NCI-H446 treated with DMSO at 0.1 percent for 48 hours (cell line): ENCODE measurements around the gene CDK12.
A peak's percentile ranks its signal among the peaks of the same experiment; 100 is the strongest.
"Not testable (repeated sequence)": the region's sequence is repeated elsewhere in the genome, so short reads cannot be mapped to it uniquely, and the experiment has no call there.

Experiments
- DNase-seq: peaks from one replicate; lab custom pipeline; 2025; lab: John Stamatoyannopoulos, UW

CDK12 gene

DNA sequence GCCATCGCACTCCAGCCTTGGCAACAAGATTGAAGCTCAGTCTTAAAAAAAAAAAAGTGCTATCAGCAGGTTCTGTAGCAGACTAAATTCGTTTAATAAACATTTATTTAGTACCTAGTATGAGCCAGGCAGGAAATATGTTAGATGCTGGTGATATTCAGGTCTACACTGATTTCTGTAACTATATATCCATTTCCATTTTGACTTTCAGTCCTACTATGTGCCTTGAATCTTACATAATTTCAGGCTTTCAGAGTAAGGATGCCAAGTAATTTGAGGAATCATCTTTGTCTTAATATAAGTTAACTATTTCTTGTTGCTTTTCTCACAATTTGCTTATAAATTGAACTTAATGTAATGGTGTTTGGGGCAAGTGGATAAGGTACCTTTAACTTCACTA lies 46.2 kb downstream of the CDK12 start:
- no peak for DNase-seq

DNA sequence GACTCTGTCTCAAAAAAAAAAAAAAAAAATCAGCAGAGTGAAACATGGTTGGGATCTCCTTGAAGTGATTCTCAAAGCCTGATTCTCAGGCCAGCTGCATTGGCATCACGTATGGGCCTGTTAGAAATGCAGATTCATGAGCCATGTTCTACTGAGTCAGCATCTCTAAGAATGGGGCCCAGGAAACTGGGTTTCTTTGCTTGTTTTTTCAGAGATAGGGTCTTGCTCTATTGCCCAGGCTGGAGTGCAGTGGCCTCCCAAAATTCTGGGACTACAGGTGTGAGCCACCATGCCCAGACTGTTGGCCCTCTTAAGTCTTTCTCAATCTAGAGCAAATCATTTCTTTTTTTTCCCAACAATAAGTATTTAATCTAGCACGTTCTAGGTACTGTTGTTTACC lies 47.7 kb downstream of the CDK12 start:
- no peak for DNase-seq

- DNase-seq, result no peak
Measured at GRCh38 chr17:39513309-39513708, 52.0 kb downstream of the CDK12 start.

DNA sequence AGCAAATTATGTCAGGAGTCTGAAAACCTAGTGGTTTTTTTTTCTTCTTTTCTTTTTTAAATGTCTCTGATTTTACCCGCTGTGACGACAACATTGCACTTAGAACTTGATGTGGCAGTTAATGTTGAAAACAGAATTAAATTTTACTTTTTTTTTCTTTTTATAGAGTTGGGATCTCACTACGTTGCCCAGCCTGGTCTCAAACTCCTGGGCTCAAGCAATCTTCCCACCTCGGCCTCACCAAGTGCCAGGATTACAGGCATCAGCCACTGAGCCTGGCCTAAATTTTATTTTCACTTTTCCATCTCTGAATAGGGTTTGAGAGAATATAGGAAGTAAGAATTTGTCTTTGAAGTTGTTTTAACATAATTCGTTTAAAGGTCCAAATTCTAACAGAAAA lies 52.6 kb downstream of the CDK12 start:
- no peak for DNase-seq

GRCh38 chr17:39517224-39517623 lies 55.9 kb downstream of the CDK12 start:
- no peak for DNase-seq

DNA sequence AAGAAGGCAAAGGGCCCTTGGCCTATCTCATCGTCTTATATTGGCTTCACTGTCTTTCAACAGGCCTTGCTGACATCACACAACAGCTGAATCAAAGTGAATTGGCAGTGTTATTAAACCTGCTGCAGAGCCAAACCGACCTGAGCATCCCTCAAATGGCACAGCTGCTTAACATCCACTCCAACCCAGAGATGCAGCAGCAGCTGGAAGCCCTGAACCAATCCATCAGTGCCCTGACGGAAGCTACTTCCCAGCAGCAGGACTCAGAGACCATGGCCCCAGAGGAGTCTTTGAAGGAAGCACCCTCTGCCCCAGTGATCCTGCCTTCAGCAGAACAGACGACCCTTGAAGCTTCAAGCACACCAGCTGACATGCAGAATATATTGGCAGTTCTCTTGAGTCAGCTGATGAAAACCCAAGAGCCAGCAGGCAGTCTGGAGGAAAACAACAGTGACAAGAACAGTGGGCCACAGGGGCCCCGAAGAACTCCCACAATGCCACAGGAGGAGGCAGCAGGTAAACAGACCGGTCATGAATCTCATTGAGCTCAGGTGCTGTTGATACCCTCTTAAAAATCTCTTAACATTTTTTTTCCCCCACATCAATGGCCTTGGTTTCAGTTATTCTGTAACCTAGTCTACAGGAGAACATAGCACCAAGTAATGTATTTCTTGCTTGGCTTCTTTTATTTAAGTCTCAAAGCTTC lies 64.7 kb downstream of the CDK12 start:
- no peak for DNase-seq

- DNase-seq, result peak; percentile 0
Measured at GRCh38 chr17:39527220-39527813, 66.0 kb downstream of the CDK12 start.

DNA sequence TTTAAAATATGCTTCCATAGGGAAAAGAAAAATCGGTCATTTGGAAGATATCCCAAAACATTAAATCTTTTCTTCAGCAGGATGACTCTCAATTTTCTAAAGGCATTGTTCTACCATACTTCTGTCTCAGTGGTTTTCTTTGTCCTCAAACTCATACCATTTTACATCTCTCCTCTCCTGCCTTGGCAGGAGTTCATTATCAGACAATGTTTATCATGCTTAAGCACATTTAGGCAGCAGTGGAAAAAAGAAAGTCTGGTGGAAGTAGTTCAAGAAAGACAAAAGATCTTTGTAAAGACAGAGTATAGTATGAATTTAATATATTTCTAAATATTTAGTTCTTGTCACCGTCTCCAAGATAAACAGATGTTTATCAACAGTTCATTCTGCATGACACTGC lies 68.2 kb downstream of the CDK12 start:
- no peak for DNase-seq

DNA sequence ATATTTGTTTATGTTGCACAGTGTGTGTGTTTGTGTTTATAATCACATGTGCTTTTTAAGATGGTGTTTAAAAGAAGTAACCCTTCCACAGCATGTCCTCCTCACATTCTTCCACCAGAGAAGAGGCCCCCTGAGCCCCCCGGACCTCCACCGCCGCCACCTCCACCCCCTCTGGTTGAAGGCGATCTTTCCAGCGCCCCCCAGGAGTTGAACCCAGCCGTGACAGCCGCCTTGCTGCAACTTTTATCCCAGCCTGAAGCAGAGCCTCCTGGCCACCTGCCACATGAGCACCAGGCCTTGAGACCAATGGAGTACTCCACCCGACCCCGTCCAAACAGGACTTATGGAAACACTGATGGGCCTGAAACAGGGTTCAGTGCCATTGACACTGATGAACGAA lies 69.2 kb downstream of the CDK12 start:
- no peak for DNase-seq

DNA sequence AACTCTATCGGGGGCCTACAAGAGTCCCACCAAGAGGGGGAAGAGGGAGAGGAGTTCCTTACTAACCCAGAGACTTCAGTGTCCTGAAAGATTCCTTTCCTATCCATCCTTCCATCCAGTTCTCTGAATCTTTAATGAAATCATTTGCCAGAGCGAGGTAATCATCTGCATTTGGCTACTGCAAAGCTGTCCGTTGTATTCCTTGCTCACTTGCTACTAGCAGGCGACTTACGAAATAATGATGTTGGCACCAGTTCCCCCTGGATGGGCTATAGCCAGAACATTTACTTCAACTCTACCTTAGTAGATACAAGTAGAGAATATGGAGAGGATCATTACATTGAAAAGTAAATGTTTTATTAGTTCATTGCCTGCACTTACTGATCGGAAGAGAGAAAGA lies 70.0 kb downstream of the CDK12 start:
- no peak for DNase-seq

- DNase-seq, result no peak
Measured at GRCh38 chr17:39533891-39534290, 72.6 kb downstream of the CDK12 start.

DNA sequence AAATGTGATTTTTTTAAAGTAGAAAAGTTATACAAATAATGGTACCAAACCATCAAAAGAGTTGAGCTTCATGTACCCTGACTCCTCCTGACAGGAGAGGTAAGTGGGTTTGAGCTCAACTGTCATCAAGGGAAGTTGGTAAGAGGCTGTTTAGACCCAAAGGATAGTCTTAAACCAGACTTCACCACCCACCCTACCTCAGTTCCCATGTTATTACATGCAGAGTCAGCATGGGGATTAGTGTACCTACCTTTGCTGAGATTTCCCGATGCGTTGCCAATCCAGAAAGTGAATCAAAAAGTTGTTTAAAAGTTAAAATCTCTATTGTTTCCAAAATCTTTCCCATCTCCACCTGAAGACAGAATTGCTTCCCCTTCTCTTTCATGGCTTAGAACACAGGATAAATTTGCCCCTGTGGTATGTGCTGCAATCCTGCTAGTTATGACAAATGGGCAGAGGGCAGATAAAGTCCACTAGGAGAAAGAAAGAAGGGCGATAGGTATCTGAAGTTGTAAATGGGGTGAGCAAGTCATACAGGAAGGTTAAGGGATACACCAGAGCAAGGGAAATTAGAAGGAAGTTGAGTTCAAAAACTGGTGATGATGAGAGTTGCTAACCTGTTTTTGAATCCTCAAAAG lies 73.6 kb downstream of the CDK12 start:
- DNase-seq, result no peak

- no peak for DNase-seq
Measured at GRCh38 chr17:39536468-39536867, 75.2 kb downstream of the CDK12 start.

DNA sequence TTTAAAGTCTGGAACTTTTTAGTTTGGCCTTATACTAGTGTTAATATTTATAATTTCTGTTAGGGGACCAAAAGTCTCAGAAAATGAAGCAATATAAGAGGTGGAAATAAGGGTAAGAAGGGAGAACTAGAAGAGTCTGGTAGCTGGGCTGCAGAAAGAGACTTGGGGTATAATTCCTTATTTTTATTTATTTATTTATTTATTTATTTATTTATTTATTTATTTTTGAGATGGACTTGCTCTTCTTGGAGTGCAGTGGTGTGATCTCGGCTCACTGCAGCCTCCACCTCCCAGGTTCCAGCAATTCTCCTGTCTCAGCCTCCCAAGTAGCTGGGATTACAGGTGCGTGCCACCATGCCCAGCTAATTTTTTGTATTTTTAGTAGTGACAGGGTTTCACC lies 76.1 kb downstream of the CDK12 start:
- not testable (repeated sequence) for DNase-seq

- no peak for DNase-seq
Measured at GRCh38 chr17:39538866-39539265, 77.6 kb downstream of the CDK12 start.

GRCh38 chr17:39540611-39541010 lies 79.3 kb downstream of the CDK12 start:
- no peak for DNase-seq

- no peak for DNase-seq
Measured at GRCh38 chr17:39541652-39542051, 80.4 kb downstream of the CDK12 start.

GRCh38 chr17:39543176-39543575 lies 81.9 kb downstream of the CDK12 start:
- DNase-seq, result no peak

DNA sequence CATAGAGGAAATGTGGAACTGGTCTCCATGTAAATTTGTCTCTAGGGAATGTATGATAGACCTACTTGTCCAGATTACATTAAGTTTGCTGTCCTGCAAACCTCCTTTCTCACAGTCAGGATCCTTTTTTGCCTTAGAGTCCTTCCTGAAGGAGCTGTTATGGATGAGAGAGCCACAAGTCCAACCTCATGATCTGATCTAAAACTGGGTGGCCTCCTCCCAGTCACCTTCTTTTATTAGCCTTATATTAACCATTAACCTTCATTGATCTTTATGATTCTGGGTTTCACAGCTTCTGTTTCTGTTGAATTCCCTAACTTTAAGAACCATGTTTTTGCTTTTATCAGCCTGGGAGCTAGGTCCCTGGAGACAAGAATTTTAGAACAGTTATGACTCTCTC lies 82.4 kb downstream of the CDK12 start:
- DNase-seq, result no peak

DNA sequence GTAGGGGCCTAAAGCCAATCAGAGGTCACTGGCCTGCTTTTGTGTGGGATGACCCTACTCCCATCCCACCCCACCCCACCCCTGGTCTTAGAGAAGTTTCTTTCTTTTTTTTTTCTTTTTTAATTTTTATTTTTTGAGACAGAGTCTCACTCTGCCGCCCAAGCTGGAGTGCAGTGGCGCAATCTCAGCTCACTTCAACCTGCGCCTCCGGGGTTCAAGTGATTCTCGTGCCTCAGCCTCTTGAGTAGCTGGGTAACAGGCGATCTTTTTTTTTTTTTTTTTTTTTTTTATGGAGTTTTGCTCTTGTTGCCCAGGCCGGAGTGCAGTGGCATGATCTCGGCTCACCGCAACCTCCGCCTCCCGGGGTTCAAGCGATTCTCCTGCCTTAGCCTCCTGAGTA lies 83.1 kb downstream of the CDK12 start:
- DNase-seq, result not testable (repeated sequence)

- no peak for DNase-seq
Measured at GRCh38 chr17:39547713-39548478, 86.6 kb downstream of the CDK12 start.

- peak; percentile 21 for DNase-seq
Measured at GRCh38 chr17:39548494-39549225, 87.4 kb downstream of the CDK12 start.
